ENCODE measurements around the gene FAHD1.
A peak's percentile ranks its signal among the peaks of the same experiment; 100 is the strongest.
"Not testable (repeated sequence)": the region's sequence is repeated elsewhere in the genome, so short reads cannot be mapped to it uniquely, and the experiment has no call there.

The FAHD1 gene

GRCh38 chr16:1790261-1790610, 36.8 kb upstream of the FAHD1 start:
- DNase-seq = no peak

GRCh38 chr16:1790611-1791255, 36.3 kb upstream of the FAHD1 start:
- DNase-seq = no peak

DNA sequence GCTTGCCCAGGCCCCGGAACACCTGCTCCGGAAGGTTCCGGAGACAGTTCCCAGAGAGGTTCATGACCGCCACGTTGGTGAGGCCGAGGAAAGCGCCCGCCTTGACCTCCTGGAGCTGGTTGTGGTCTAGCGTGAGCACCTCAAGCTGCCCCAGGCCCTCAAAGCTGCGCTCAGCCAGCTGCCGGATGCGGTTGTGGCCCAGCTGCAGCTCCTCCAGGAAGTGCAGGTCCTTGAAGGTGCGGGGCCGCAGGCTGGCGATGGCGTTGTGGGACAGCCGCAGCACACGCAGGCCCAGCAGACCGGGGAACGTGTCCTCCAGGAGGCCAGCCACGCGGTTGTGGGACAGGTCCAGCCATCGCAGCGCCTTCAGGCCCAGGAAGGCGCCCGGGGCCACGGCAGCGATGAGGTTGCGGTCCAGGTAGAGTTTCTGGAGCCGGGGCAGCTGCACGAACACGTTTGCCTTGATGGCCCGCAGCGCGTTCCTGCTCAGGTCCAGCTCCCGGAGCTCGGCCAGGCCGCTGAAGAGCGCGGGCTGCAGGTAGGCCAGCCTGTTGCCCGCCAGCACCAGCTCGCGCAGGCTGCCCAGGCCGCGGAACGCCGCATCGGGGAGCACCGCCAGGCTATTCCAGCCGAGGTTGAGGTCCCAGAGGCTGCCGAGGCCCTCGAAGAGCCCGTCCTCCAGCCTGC, 35.6 kb upstream of the FAHD1 start:
- DNase-seq = no peak

DNA sequence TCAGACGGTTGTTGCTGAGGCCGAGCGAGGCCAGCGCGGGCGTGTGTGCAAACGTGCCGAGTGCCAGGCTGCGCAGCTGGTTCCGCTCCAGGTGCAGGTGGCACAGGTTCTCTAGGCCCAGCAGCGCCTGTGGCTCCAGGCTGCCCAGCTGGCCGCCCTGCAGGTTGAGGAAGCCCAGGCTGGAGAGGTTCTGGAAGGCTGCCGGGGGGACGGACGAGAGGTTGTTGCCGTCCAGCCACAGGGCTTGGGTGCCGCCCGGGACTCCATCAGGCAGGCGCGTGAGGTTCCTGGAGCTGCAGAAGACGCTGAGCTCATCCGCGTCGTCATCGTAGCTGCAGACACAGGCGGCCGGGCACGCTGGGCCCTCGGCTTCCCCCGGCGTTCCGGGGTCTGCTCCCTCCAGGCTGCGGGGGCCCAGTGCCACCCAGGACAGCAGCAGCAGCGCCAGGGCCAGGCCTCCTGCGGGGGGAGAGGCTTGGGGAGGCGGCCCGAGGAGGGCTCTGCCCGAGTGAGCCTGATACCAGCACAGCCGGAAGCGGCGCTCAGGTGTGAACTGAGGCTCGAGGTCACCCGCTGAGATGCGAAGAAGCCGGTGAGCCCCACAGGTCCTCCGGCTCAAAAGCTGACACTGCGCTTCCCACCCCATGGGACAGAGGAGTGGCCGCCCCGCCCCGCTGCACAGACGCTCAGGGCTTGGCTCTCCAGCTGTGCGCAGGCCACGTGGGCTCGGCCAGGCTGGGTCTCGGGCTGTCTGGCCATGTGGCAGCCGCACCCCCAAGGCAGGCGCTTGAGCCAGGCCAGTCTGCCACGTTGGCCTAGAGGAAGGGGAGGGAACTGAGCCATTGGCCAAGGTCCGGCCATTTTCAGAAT, 34.8 kb upstream of the FAHD1 start:
- DNase-seq = no peak

DNA sequence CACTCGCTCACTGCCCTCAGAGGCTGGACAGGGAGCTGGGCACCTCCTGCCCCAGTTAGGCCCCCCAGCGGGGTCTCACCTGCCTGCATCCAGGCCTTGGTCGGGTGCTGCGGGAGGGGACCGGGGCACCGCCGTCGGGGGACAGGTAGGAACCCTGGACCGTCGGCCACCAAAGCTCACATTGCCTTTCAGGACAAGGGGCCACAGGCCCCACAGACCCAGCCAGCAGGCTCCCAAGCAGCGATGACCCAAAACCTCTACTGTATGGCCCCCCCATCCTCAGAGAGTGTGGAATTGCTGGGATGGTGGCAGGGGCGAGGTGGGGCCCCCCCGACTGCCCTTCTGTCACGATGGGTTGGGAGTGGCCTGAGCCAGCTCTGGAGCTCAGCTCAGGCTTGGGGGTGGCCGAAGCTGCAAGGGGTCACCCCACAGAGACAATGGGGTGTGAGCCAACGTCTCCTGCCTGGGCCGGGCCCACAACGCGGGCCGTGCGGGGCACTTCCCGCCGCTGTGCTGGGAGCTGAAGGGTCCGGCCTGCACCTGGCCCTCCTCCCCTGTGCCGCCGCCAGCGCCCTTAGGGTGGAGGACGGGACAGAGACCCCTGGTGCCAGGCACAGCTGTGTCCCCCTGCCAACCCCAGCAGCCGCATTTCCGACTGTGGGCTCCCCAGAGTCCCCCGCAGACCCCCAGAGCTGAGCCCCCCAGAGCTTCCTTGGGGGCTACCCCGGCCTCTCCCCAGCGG, 34.0 kb upstream of the FAHD1 start:
- no peak for DNase-seq

DNA sequence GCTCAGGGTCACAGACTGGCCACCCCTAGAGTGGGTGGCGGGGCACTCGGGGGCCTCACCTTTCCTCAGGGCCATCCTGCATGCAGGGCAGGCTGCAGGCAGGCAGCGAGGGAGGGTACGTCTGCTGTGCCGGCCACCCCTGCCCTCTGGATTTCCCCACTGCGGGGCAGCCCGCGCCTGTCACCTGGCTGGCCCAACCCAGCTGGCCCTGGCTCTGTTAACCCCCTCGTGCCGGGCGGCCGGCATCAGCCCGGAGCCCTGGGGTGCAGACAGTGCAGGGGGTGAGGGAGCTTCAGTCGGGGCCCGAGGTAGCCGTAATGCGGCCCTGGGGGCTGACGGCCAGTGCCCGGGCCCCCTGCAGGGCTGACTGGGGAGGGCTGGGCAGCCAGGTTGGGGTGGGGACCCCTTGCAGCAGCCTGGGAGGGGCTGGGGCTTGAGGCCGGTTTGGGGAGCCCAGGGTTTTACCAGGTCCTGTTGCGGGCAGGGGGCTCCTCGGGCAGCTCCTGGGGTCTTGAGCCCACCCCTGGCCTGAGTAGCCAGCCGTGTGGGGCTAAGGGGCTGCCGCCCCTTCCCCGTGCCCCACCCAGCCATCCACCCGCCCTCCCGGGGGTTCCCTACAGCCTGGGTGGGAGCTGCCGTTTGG, 33.3 kb upstream of the FAHD1 start, which contains the start of gene IGFALS:
Gene IGFALS (minus strand): TSS at position 128 of the 643 bp plus-strand sequence. CDS start 53 bp downstream, at position 75.
- no peak for DNase-seq

- no peak for DNase-seq
Observed at GRCh38 chr16:1794221-1794871, 32.7 kb upstream of the FAHD1 start.

GRCh38 chr16:1794908-1795666, 31.9 kb upstream of the FAHD1 start:
- no peak for DNase-seq

DNA sequence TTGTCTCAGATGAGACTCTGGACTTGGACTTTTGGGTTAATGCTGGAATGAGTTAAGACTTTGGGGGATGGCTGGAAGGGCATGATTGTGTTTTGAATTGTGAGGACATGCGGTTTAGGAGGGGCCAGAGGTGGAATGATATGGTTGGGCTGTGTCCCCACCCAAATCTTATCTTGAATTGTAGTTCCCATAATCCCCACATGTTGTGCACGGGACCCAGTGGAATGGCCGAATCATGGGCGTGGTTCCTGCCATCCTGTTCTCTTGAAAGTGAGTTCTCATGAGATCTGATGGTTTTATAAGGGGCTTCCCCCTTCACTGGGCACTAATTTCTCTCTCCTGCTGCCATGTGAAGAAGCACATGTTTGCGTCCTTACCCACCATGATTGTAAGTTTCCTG, 27.7 kb upstream of the FAHD1 start:
- not testable (repeated sequence) for DNase-seq

GRCh38 chr16:1800701-1801100, 26.3 kb upstream of the FAHD1 start:
- no peak for DNase-seq

GRCh38 chr16:1807626-1808025, 19.4 kb upstream of the FAHD1 start:
- DNase-seq = no peak

- DNase-seq = no peak
Observed at GRCh38 chr16:1808691-1809090, 18.3 kb upstream of the FAHD1 start.

DNA sequence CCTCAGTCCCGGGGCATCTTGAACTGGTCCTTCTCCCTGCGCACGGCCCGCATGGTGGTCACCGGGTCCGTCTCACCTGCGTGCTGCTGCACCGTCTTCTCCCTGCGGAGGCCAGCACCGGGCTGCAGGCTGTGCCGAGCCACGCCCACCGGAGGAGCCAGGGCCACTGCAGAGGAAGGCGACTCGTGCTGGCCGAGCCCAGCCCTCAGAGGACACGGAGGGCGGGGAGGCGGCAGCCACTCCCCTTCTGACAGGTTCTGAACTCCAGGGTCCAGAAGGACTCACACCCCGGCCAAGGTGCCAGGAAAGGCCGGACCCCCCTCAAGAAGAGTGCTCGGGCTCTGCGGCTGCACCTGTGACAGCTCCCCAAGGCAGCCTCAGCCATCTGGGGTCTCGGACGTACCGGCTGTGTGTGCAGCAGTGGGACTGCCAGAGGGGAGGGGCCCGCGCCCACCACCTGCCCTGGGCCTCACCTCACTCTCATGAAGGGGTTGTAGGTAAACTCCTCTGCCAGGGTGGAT, 17.7 kb upstream of the FAHD1 start:
- no peak for DNase-seq

DNA sequence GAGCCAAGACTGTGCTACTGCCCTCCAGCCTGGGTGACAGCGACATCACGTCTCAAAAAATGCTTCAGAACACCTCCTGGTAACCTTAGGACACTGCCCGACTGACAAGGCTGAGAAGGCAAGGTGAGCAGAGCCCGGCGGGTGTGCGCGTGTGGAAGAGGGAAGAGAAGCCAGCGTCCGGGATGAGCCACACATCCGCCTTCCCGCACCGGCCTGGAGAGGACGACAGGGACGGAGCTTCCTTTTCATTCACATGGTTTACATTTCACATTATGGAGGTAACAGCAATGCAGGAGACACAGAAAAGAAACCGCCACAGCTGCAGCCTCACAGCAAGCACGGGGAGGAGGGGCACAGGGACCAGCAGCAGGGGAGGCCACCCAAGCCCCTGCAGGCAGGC, 16.9 kb upstream of the FAHD1 start:
- no peak for DNase-seq

DNA sequence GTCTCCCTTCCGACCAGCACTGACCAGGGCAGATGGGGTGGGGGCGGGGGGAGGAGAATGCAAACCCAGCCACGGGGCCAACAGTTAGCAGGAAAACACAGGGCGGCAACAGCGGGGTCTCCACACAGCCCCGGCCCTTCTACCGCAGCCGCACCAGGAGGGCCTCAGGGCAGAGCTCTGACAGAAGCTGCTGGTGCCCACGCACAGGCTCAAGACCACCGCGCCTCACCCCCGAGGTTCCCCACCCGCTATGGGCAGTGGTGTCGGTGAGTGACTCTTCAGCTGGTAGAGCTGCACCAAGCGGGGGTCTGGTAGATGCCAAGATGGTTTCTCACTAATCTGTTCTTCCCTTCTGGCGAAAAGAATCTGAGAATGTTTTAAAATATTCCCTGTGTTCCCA, 16.5 kb upstream of the FAHD1 start:
- DNase-seq = no peak

DNA sequence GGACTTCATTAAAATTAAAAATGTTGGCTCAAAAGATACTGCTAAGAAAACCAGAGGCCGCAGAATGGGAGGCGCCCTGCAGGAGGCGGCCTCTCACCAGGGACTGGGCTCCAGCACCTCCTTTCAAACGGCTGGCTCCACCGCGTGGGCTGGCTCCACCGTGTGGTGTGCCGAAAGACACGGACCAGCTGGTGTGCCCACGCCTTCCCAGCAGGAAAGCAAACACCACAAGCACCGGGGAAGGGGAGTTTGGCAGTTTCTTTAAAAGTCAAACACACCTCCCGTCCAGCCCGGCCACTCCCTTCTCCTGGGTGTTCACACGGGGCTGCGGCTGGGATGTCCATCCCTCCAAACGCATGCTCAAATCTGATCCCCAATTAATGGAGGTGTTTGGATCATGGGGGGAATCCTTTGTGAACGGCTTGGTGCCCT, 14.3 kb upstream of the FAHD1 start:
- DNase-seq = peak; percentile 47 to 56

- DNase-seq = no peak
Observed at GRCh38 chr16:1815461-1815860, 11.5 kb upstream of the FAHD1 start.

GRCh38 chr16:1816396-1817275, 10.4 kb upstream of the FAHD1 start:
- DNase-seq = no peak

DNA sequence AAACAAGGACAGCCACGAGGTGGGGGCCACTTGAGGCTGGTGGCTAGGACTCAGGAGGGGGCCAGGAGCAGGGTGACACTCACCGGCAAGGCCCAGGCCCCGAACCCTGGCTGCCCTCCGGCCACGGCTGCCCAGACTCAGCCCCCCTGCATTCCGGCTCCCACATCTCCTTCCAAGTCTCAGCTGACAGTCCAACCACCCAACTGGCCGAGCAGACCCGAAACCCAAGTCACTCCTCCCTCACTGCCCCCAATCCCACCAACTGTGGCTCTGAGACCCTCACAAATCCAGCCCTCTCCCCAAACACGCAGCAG, 9.8 kb upstream of the FAHD1 start:
- no peak for DNase-seq

GRCh38 chr16:1817716-1818115, 9.3 kb upstream of the FAHD1 start:
- no peak for DNase-seq
